Activated naive CD8-positive, alpha-beta T cell treated with anti-CD3 and anti-CD28 coated beads, Interleukin-2, amount 10 ng/mL, durations not matched to agents 7 days and 5 days (primary cell): ENCODE measurements around the gene ANTXR1. TPM values are rescaled to one million over a fixed set of nuclear protein-coding genes. Genes with fewer than 3 reads are reported as not detected.
"Not testable (repeated sequence)": the region's sequence is repeated elsewhere in the genome, so short reads cannot be mapped to it uniquely, and the experiment has no call there.

Experiments
- ATAC-seq: fragments of 150-1000 bp; cut with Tn5 transposase; one replicate; pipeline ENCODE4 v1.10.0; 2021; ENCODE audit warnings: low read depth, moderate library complexity
- POLR2A ChIA-PET: fragments of 350-600 bp; sonication (Branson Sonifier 250); formaldehyde crosslinking; loops from one replicate; lab custom pipeline; 2021; ENCODE audit warnings: antibody characterized with exemption; lab: Charles Lee
- DNase-seq: peaks from one replicate; pipeline ENCODE4 v3.0.0; 2021
- H3K27ac Mint-ChIP-seq: one replicate; pipeline ENCODE4 v1.8.0; 2022; ENCODE audit warnings: mild to moderate bottlenecking, mixed read lengths
- H3K27me3 Mint-ChIP-seq: one replicate; pipeline ENCODE4 v1.8.0; 2022; ENCODE audit warnings: mild to moderate bottlenecking, moderate library complexity, mixed read lengths
- H3K36me3 Mint-ChIP-seq: one replicate; pipeline ENCODE4 v1.8.0; 2021; ENCODE audit warnings: mild to moderate bottlenecking, mixed read lengths
- H3K4me1 Mint-ChIP-seq: one replicate; pipeline ENCODE4 v1.8.0; 2021; ENCODE audit warnings: mixed read lengths
- H3K4me3 Mint-ChIP-seq: one replicate; pipeline ENCODE4 v1.8.0; 2022; ENCODE audit warnings: mild to moderate bottlenecking, moderate library complexity, mixed read lengths
- H3K9me3 Mint-ChIP-seq: one replicate; pipeline ENCODE4 v1.8.0; 2021; ENCODE audit warnings: mixed read lengths
- total RNA-seq, 2 experiments: library from RNA; stranded (reverse); gene quantifications; one replicate each; pipeline ENCODE4 v1.2.3, GENCODE V29; 2021

ANTXR1 gene
- total RNA-seq, 2 experiments from 2014 or later: 0.09 to 0.11 TPM

DNA sequence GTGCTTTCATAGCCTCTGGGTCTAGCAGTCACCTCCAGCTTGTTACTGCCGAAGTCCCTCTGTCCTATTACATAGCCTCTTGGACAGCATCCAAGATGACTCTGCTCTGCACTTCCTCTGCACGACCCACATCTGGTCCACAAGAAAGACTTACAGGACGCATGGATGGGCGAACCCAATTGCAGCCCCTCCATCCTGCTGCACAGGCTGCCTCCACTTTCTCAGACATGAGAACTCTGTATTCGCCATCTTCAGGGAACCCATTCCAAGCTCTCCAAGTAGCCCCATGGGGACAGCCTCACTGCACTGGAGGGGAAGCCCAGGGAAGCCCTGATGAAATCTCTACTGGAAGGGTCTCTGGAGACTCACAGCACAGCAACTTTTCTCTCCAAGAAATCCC lies 201.9 kb downstream of the ANTXR1 start:
- Mint-ChIP-seq H3K4me1 (no peaks in the 10 kb centered on the region), H3K4me3 (no peak overlapping the region), H3K27me3 (no peaks in the 10 kb centered on the region), H3K36me3 (no peaks in the 10 kb centered on the region), H3K9me3 (no peaks in the 10 kb centered on the region), H3K27ac (no peak overlapping the region)
- ATAC-seq (no peak), DNase-seq (no peak)
- POLR2A ChIA-PET: no interaction called here

- no peak for ATAC-seq
- H3K9me3 Mint-ChIP-seq: no peaks in the 10 kb centered on the region
- POLR2A ChIA-PET: no interaction called here
- H3K27ac Mint-ChIP-seq: no peak overlapping the region
- H3K4me1 Mint-ChIP-seq: no peaks in the 10 kb centered on the region
- no peak for DNase-seq
- H3K27me3 Mint-ChIP-seq: peaks cover 7% of the 10 kb centered on the region
- H3K4me3 Mint-ChIP-seq: no peak overlapping the region
- no peaks in the 10 kb centered on the region for H3K36me3 Mint-ChIP-seq
Observed at GRCh38 chr2:69216535-69217332, 203.8 kb downstream of the ANTXR1 start.

DNA sequence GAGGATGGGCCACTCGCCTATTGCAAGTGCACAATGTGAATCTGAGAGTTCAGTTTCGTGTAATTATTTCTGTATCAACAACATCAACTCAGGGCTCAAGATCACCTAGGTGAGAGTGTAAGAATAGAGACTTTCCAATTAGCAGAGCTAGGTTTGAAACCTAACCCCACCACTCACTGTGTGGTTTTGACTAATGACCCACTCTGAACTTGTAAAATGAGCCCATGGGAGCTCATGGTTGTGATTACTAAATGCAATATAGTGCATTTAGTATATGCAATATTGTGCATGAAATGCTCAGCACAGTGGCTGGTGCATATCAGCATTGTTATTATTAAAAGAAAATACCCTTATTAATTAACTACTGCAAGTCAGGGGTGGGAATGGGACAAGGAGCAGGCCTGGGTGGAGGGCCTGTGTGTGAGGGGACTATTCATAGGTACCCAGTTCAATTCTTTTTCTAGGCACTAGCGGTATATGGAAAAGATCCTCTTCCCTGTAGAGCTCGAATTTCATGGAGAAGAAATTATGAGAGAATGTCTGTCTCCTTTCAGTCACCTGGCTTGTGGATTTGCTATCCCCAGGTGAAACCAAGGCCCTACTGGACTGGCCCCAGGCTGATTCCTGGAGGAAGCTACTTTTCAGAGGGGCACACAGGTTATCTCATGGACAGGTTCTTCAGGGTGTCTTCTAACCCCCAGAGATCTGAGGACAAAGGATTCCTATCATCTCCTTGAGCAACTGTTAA lies 204.5 kb downstream of the ANTXR1 start:
- DNase-seq (no peak), ATAC-seq (no peak)
- no peaks in the 10 kb centered on the region for H3K9me3 Mint-ChIP-seq
- no peaks in the 10 kb centered on the region for H3K4me1 Mint-ChIP-seq
- H3K27me3 Mint-ChIP-seq: peaks cover 12% of the 10 kb centered on the region
- H3K36me3 Mint-ChIP-seq: no peaks in the 10 kb centered on the region
- H3K4me3 Mint-ChIP-seq: no peak overlapping the region
- POLR2A ChIA-PET: no interaction called here
- no peak overlapping the region for H3K27ac Mint-ChIP-seq

- POLR2A ChIA-PET: no interaction called here
- H3K27me3 Mint-ChIP-seq: peaks cover 23% of the 10 kb centered on the region
- no peaks in the 10 kb centered on the region for H3K4me1 Mint-ChIP-seq
- H3K36me3 Mint-ChIP-seq: no peaks in the 10 kb centered on the region
- no peak overlapping the region for H3K4me3 Mint-ChIP-seq
- H3K9me3 Mint-ChIP-seq: no peaks in the 10 kb centered on the region
- ATAC-seq (no peak), DNase-seq (no peak)
- no peak overlapping the region for H3K27ac Mint-ChIP-seq
Observed at GRCh38 chr2:69221512-69221911, 208.5 kb downstream of the ANTXR1 start.

GRCh38 chr2:69221960-69222751 lies 209.2 kb downstream of the ANTXR1 start:
- POLR2A ChIA-PET: no interaction called here
- no peaks in the 10 kb centered on the region for H3K36me3 Mint-ChIP-seq
- no peak overlapping the region for H3K4me3 Mint-ChIP-seq
- no peak for DNase-seq
- no peaks in the 10 kb centered on the region for H3K9me3 Mint-ChIP-seq
- H3K4me1 Mint-ChIP-seq: no peaks in the 10 kb centered on the region
- no peak overlapping the region for H3K27ac Mint-ChIP-seq
- H3K27me3 Mint-ChIP-seq: peaks cover 25% of the 10 kb centered on the region
- no peak for ATAC-seq

DNA sequence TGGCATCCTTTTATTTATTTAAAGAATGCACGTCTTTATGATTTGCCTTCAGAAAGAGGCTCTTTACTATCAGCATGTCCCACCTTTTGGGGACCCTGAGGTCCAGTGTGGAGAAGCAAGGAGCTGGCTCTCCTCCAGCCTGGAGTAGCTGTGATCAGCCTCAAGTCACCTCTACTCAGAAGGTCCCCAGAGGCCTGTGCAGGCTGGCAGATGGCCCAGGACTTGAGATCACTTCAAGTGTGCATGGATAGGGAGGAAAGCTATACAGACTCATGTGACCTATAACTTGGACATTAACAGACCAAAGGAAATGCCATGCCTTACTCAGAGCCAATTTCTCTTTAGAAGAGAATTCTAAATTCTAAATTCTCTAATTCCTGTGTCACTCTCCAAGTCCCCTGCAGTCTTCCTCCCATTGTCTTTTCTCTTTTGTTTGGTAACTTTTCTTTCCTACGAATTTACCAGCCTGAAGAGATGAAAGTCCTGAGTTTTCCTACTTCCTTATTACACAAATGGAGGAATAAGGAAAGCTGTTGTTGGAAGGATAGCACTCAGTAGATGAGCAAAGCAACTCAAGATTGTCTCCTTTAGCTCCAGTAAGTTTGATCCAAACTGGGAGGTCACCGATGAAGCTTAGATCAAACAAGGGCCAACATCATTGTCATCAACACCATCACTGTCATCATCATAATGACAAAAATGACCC lies 210.1 kb downstream of the ANTXR1 start:
- no peaks in the 10 kb centered on the region for H3K36me3 Mint-ChIP-seq
- H3K27me3 Mint-ChIP-seq: peaks cover 25% of the 10 kb centered on the region
- POLR2A ChIA-PET: no interaction called here
- H3K4me3 Mint-ChIP-seq: no peak overlapping the region
- H3K4me1 Mint-ChIP-seq: no peaks in the 10 kb centered on the region
- DNase-seq (no peak), ATAC-seq (no peak)
- H3K9me3 Mint-ChIP-seq: no peaks in the 10 kb centered on the region
- H3K27ac Mint-ChIP-seq: no peak overlapping the region

- DNase-seq (no peak), ATAC-seq (no peak)
- no peaks in the 10 kb centered on the region for H3K36me3 Mint-ChIP-seq
- no peak overlapping the region for H3K4me3 Mint-ChIP-seq
- H3K9me3 Mint-ChIP-seq: no peaks in the 10 kb centered on the region
- POLR2A ChIA-PET: no interaction called here
- H3K27ac Mint-ChIP-seq: no peak overlapping the region
- no peaks in the 10 kb centered on the region for H3K4me1 Mint-ChIP-seq
- H3K27me3 Mint-ChIP-seq: peaks cover 25% of the 10 kb centered on the region
Observed at GRCh38 chr2:69223759-69224511, 211.0 kb downstream of the ANTXR1 start.

DNA sequence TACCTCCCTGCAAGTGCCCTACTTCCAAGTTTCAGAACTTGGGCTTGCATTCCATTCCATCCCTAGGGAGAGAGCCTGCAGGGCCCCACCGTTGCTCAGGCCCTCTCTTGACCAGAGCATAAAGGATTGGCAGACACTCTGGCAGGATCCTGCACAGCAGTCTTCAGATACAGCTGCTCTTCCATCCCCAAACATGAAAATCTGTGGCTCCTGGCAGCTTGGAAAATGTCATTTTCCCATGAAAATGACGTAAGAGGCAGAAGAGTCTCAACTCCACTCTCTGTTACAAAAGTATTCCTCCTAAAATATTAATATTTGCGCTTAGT lies 211.5 kb downstream of the ANTXR1 start:
- POLR2A ChIA-PET: no interaction called here
- H3K36me3 Mint-ChIP-seq: no peaks in the 10 kb centered on the region
- DNase-seq (no peak), ATAC-seq (no peak)
- peaks cover 25% of the 10 kb centered on the region for H3K27me3 Mint-ChIP-seq
- no peaks in the 10 kb centered on the region for H3K9me3 Mint-ChIP-seq
- no peak overlapping the region for H3K4me3 Mint-ChIP-seq
- H3K27ac Mint-ChIP-seq: no peak overlapping the region
- H3K4me1 Mint-ChIP-seq: no peaks in the 10 kb centered on the region

DNA sequence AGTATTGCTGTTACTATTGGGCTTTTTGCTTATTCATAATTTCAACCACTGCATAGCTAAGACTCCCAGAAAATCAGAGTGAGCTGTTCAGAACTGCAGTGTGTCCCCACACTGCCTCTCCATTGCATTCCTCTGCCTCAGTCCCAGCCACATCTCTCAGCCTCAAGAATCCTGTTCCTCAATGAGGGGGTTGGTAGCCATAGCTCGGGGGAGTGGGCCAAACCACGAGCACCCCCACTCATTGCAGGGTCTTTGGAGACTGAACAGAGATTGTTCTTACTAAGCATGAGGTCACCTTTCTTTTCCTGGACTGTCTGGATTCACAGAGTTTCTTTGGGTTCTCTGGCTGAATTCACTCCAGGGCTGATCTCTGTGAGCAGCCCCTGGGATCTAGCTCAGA lies 213.0 kb downstream of the ANTXR1 start:
- Mint-ChIP-seq H3K27me3 (peaks cover 19% of the 10 kb centered on the region), H3K36me3 (no peaks in the 10 kb centered on the region)
- POLR2A ChIA-PET: no interaction called here

DNA sequence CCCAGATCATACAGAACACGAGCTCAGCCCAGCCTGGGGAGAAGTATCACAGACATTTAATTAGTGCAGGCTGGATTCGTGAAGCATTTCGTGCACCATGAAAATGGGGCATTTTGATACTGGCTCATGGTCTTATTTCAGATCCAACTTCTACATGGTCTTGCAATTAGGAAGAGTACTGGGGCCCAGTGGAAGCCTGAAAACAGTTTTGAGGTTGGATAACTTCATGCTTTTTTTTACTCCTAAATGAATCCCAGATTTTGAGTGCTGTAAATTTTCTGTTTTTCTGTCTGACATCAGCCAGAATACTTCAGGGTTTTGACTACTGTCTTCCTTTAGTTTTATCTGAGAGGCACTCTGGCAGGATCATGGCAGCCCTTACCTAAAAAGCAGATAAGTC lies 213.9 kb downstream of the ANTXR1 start:
- no peak overlapping the region for H3K4me3 Mint-ChIP-seq
- DNase-seq (no peak), ATAC-seq (no peak)
- H3K27me3 Mint-ChIP-seq: peaks cover 19% of the 10 kb centered on the region
- H3K27ac Mint-ChIP-seq: no peak overlapping the region
- H3K9me3 Mint-ChIP-seq: no peaks in the 10 kb centered on the region
- H3K36me3 Mint-ChIP-seq: no peaks in the 10 kb centered on the region
- POLR2A ChIA-PET: no interaction called here
- H3K4me1 Mint-ChIP-seq: no peaks in the 10 kb centered on the region

More for the DNA sequence above, 213.0 kb downstream of the ANTXR1 start:
- ATAC-seq (no peak), DNase-seq (no peak)
- no peaks in the 10 kb centered on the region for H3K9me3 Mint-ChIP-seq
- no peak overlapping the region for H3K4me3 Mint-ChIP-seq
- H3K4me1 Mint-ChIP-seq: no peaks in the 10 kb centered on the region
- no peak overlapping the region for H3K27ac Mint-ChIP-seq

GRCh38 chr2:69227716-69228115 lies 214.7 kb downstream of the ANTXR1 start:
- H3K36me3 Mint-ChIP-seq: no peaks in the 10 kb centered on the region
- no peak overlapping the region for H3K27ac Mint-ChIP-seq
- DNase-seq (no peak), ATAC-seq (no peak)
- POLR2A ChIA-PET: no interaction called here
- H3K27me3 Mint-ChIP-seq: peaks cover 15% of the 10 kb centered on the region
- no peak overlapping the region for H3K4me3 Mint-ChIP-seq
- no peaks in the 10 kb centered on the region for H3K4me1 Mint-ChIP-seq
- H3K9me3 Mint-ChIP-seq: no peaks in the 10 kb centered on the region

- DNase-seq, H3K4me1 Mint-ChIP-seq, ATAC-seq, H3K9me3 Mint-ChIP-seq, H3K36me3 Mint-ChIP-seq, H3K4me3 Mint-ChIP-seq, POLR2A ChIA-PET, H3K27ac Mint-ChIP-seq: not testable (repeated sequence)
- H3K27me3 Mint-ChIP-seq: peaks cover 10% of the 10 kb centered on the region
Observed at GRCh38 chr2:69230946-69231345, 218.0 kb downstream of the ANTXR1 start.
